Neuronal stem cell (in vitro differentiated cells): ENCODE results near the gene CHADL.
A peak's percentile ranks its signal among the peaks of the same experiment; 100 is the strongest.

Source experiments
- DNase-seq: peaks from one replicate; pipeline ENCODE4 v3.0.0-alpha.2; 2013; ENCODE audit warnings: low spot score
- H2AFZ ChIP-seq: one replicate; pipeline ENCODE4 v1.6.1; 2013; ENCODE audit warnings: mild to moderate bottlenecking, low read length, inconsistent platforms
- H2AK5ac ChIP-seq: 2 replicates; pipeline ENCODE4 v1.6.1; 2013; ENCODE audit warnings: low read depth, mild to moderate bottlenecking, inconsistent platforms, low read length, moderate library complexity, mixed read lengths
- H2BK120ac ChIP-seq: 2 replicates; pipeline ENCODE4 v1.6.1; 2013; ENCODE audit warnings: low read depth, mild to moderate bottlenecking, inconsistent platforms, low read length, moderate library complexity, mixed read lengths
- H2BK12ac ChIP-seq: one replicate; pipeline ENCODE4 v1.6.1; 2013; ENCODE audit warnings: low read length, inconsistent platforms
- H2BK15ac ChIP-seq: 2 replicates; pipeline ENCODE4 v1.6.1; 2013; ENCODE audit warnings: mild to moderate bottlenecking, low read length, inconsistent platforms, mixed read lengths
- H2BK5ac ChIP-seq: one replicate; pipeline ENCODE4 v1.6.1; 2013; ENCODE audit warnings: inconsistent platforms, mild to moderate bottlenecking, low read length, moderate library complexity
- H3K14ac ChIP-seq: one replicate; pipeline ENCODE4 v1.6.1; 2013; ENCODE audit warnings: low read length, inconsistent platforms
- H3K18ac ChIP-seq: 2 replicates; pipeline ENCODE4 v1.6.1; 2013; ENCODE audit warnings: low read length, inconsistent platforms
- H3K23ac ChIP-seq: 2 replicates; pipeline ENCODE4 v1.6.1; 2013; ENCODE audit warnings: low read depth, mild to moderate bottlenecking, mixed read lengths, low read length, inconsistent platforms; ENCODE audit not compliant: poor library complexity
- H3K27ac ChIP-seq: replicated peaks from 3 replicates; pipeline ENCODE4 v1.5.1; 2013; ENCODE audit warnings: low read length, inconsistent platforms
- H3K27me3 ChIP-seq, 3 experiments: 2 replicates each; pipeline ENCODE4 v1.6.1; 2013; ENCODE audit warnings: low read length in 3 of 3, mild to moderate bottlenecking in 2 of 3, inconsistent platforms in 1 of 3, low read depth in 1 of 3, mixed read lengths in 1 of 3, moderate library complexity in 1 of 3; ENCODE audit not compliant: control insufficient read depth in 3 of 3, insufficient read depth in 3 of 3
- H3K36me3 ChIP-seq, 2 donors: replicated peaks in 1 of 2; 2 replicates each; pipeline ENCODE4 v1.6.1; 2013; ENCODE audit warnings: low read length in 2 of 2; ENCODE audit not compliant: control insufficient read depth in 2 of 2, insufficient read depth in 2 of 2
- H3K4ac ChIP-seq: 2 replicates; pipeline ENCODE4 v1.6.1; 2013; ENCODE audit warnings: inconsistent platforms, mild to moderate bottlenecking, low read length, moderate library complexity
- H3K4me1 ChIP-seq, 2 donors: 1 replicate in 1 of 2; 2 replicates in 1 of 2; pipeline ENCODE4 v1.6.1; 2013; ENCODE audit warnings: low read length in 2 of 2, low read depth in 1 of 2; ENCODE audit not compliant: control insufficient read depth in 2 of 2, insufficient read depth in 1 of 2
- H3K4me2 ChIP-seq: one replicate; pipeline ENCODE4 v1.6.1; 2013; ENCODE audit warnings: mild to moderate bottlenecking, low read length, inconsistent platforms; ENCODE audit not compliant: insufficient read depth, poor library complexity, severe bottlenecking
- H3K4me3 ChIP-seq, 2 donors: 2 replicates each; pipeline ENCODE4 v1.5.1; 2013; ENCODE audit warnings: low read length in 2 of 2, mild to moderate bottlenecking in 2 of 2, inconsistent platforms in 1 of 2, moderate library complexity in 1 of 2
- H3K79me1 ChIP-seq: one replicate; pipeline ENCODE4 v1.6.1; 2013; ENCODE audit warnings: low read depth, mild to moderate bottlenecking, inconsistent platforms, low read length, moderate library complexity
- H3K9ac ChIP-seq: one replicate; pipeline ENCODE4 v1.6.1; 2013; ENCODE audit warnings: mild to moderate bottlenecking, low read depth, low read length, inconsistent platforms; ENCODE audit not compliant: poor library complexity
- H3K9me3 ChIP-seq, 2 donors: replicated peaks in 1 of 2; 2 replicates each; pipeline versions ENCODE3 to v1.6.1; 2013; ENCODE audit warnings: low read length in 2 of 2, mild to moderate bottlenecking in 2 of 2, inconsistent platforms in 1 of 2, low read depth in 1 of 2, mixed read lengths in 1 of 2, moderate library complexity in 1 of 2; ENCODE audit not compliant: control insufficient read depth in 2 of 2, insufficient read depth in 1 of 2
- H4K8ac ChIP-seq: one replicate; pipeline ENCODE4 v1.6.1; 2013; ENCODE audit warnings: low read depth, mild to moderate bottlenecking, inconsistent platforms, low read length, moderate library complexity
- H4K91ac ChIP-seq: one replicate; pipeline ENCODE4 v1.6.1; 2013; ENCODE audit warnings: low read length, low read depth, mild to moderate bottlenecking, inconsistent platforms; ENCODE audit not compliant: poor library complexity
- WGBS, 2 donors: extraction: QIAGEN DNeasy Blood & Tissue Kit; methylation state at CpG; one replicate each; pipeline ENCODE4 v1.1.7; 2013; ENCODE audit warnings: missing lambda C conversion rate in 2 of 2, mixed read lengths in 1 of 2; ENCODE audit not compliant: insufficient read length in 2 of 2, insufficient replicate concordance in 1 of 2; ENCODE audit errors: extremely low coverage in 2 of 2; 5-methylcytosine and 5-hydroxymethylcytosine counted together

The CHADL gene

GRCh38 chr22:41237036-41237706, 3.6 kb downstream of the CHADL start:
- Histone ChIP-seq H3K18ac (peak overlapping the region; percentile 96), H2BK120ac (peak overlapping the region; percentile 91), H3K14ac (peak overlapping the region; percentile 49), H3K4me2 (peak overlapping the region; percentile 62), H2AFZ (no peak overlapping the region), H3K36me3 (no peaks in the 10 kb centered on the region), H2BK12ac (peak overlapping the region; percentile 63), H4K91ac (no peak overlapping the region), H3K79me1 (no peaks in the 10 kb centered on the region), H3K4ac (peak overlapping the region; percentile 15), H3K23ac (peak overlapping the region; percentile 93), H3K9ac (peak overlapping the region; percentile 84), H2BK15ac (peak overlapping the region; percentile 19), H3K4me3 (peak overlapping the region in 1 of 2 donors; percentile 73), H3K27me3 (peaks cover 0 to 10% (median 0%) of the 10 kb centered on the region in 3 experiments), H2BK5ac (no peak overlapping the region), H3K9me3 (no peaks in the 10 kb centered on the region), H3K27ac (no peak overlapping the region), H4K8ac (no peak overlapping the region), H2AK5ac (no peak overlapping the region), H3K4me1 (peaks cover 4 to 13% of the 10 kb centered on the region in 2 donors)
- DNase-seq, result no peak
- no CpG with 5 or more reads among the region's 33 CpGs for WGBS, 2 donors

DNA sequence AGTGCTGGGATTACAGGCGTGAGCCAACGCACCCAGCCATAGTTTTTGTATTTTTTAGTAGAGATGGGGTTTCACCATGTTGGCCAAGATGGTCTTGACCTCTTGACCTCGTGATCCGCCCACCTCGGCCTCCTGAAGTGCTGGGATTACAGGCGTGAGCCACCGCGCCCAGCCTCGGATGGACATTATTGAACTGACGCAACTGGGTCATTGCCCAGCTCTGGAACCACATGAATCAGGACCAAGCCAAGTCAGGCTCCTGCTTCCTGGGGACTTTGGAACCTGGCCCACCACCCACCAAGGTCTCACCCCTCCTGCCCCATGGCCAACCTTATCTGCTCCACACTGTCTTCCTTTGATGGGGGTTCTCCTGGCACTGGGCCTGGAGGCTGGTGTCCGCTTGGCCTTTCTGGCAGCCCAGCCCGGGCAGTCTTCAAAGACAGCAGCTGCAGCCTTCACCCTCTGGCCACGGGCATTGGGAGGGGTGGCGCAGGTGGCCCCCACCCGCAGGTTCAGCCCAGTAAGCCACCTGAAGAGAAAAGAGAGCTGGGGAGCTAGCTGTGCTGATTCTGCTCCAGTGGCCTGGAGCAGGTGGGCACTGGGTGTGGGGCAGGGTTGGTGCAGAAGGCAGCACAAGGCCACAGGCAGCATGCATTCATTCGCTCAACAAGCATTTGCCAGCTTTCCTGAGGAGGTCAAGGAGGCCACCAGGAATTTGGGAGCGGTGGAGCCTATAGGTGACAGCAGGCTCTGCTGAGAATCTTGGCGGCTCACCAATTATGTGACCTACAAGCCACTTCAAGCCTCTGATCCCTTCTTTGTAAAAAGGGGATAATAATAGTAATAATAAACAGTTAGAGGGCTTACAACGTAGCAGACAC, 5.7 kb downstream of the CHADL start:
- Histone ChIP-seq H3K14ac (no peak overlapping the region), H4K91ac (no peak overlapping the region), H3K27me3 (peaks cover 0 to 10% (median 0%) of the 10 kb centered on the region in 3 experiments), H3K9ac (no peak overlapping the region), H3K4me1 (peaks cover 0 to 6% of the 10 kb centered on the region in 2 donors), H3K79me1 (no peaks in the 10 kb centered on the region), H2BK120ac (no peak overlapping the region), H2BK15ac (no peak overlapping the region), H3K4me3 (no peak overlapping the region), H3K9me3 (no peaks in the 10 kb centered on the region), H3K23ac (no peak overlapping the region), H2BK12ac (no peak overlapping the region), H2BK5ac (no peak overlapping the region), H2AFZ (no peak overlapping the region), H4K8ac (no peak overlapping the region), H3K36me3 (peaks cover 5 to 16% of the 10 kb centered on the region in 2 donors), H3K27ac (no peak overlapping the region), H2AK5ac (peak overlapping the region; percentile 75), H3K4ac (no peak overlapping the region), H3K18ac (peak overlapping the region; percentile 83), H3K4me2 (no peak overlapping the region)
- no peak for DNase-seq
- WGBS, 2 donors, result no CpG with 5 or more reads among the region's 19 CpGs

- Histone ChIP-seq H4K8ac (no peak overlapping the region), H3K9ac (no peak overlapping the region), H3K27me3 (no peaks in the 10 kb centered on the region), H2BK5ac (no peak overlapping the region), H3K4ac (no peak overlapping the region), H3K4me2 (no peak overlapping the region), H2AFZ (no peak overlapping the region), H3K4me1 (no peaks in the 10 kb centered on the region), H3K36me3 (peaks cover 19 to 47% of the 10 kb centered on the region in 2 donors), H2BK12ac (no peak overlapping the region), H3K23ac (no peak overlapping the region), H4K91ac (no peak overlapping the region), H2AK5ac (no peak overlapping the region), H3K9me3 (peaks cover 0 to 1% of the 10 kb centered on the region in 2 donors), H3K27ac (no peak overlapping the region), H3K79me1 (peaks cover 3% of the 10 kb centered on the region), H3K4me3 (no peak overlapping the region), H2BK120ac (no peak overlapping the region), H2BK15ac (no peak overlapping the region), H3K18ac (no peak overlapping the region), H3K14ac (peak overlapping the region; percentile 12)
- no CpG with 5 or more reads among the region's 7 CpGs for whole genome bisulfite sequencing, 2 donors
- no peak for DNase-seq
Observed at GRCh38 chr22:41231369-41231768, 9.4 kb downstream of the CHADL start.

- peaks cover 0 to 1% of the 10 kb centered on the region in 2 donors for H3K9me3 ChIP-seq
- H4K8ac ChIP-seq, result no peak overlapping the region
- H3K23ac ChIP-seq, result no peak overlapping the region
- H3K79me1 ChIP-seq, result peaks cover 3% of the 10 kb centered on the region
- no peak for DNase-seq
- H2BK15ac ChIP-seq, result no peak overlapping the region
- no peak overlapping the region for H3K4me2 ChIP-seq
- H3K18ac ChIP-seq, result no peak overlapping the region
- H2BK120ac ChIP-seq, result no peak overlapping the region
- no peaks in the 10 kb centered on the region for H3K4me1 ChIP-seq
- H2BK5ac ChIP-seq, result no peak overlapping the region
- no peak overlapping the region for H3K9ac ChIP-seq
- H3K14ac ChIP-seq, result no peak overlapping the region
- no peak overlapping the region for H2BK12ac ChIP-seq
- no peak overlapping the region for H3K4me3 ChIP-seq
- H3K27me3 ChIP-seq, result no peaks in the 10 kb centered on the region
- H3K27ac ChIP-seq, result no peak overlapping the region
- H3K36me3 ChIP-seq, result peaks cover 24 to 56% of the 10 kb centered on the region in 2 donors
- H2AK5ac ChIP-seq, result no peak overlapping the region
- WGBS, 2 donors, result no CpG with 5 or more reads among the region's 9 CpGs
- no peak overlapping the region for H2AFZ ChIP-seq
- no peak overlapping the region for H3K4ac ChIP-seq
- H4K91ac ChIP-seq, result no peak overlapping the region
Observed at GRCh38 chr22:41230401-41230785, 10.3 kb downstream of the CHADL start.
